ENCODE results near the gene CGB1.
"Not testable (repeated sequence)": the region's sequence is repeated elsewhere in the genome, so short reads cannot be mapped to it uniquely, and the experiment has no call there.

DNA sequence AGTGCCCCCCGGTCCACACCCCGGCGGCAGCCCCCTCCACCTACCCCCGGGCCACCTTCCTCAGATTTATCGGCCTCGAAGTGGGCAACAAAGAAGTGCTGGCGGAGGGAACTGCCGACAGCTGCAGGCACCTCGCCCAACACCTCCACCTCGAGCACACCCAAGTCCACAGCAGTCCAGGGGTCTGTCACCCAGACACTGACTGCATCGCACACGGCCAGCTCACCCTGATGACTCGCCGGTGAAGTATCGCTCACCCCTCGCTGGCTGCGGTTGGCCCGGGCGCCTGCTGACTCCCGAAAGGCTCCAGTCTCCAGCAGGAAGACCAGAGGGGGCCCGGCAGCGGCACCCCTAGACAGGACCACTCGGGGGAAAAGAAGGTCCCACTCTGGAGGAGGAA lies 11.1 kb downstream of the CGB1 start:
- TF ChIP-seq, protein P1, sequence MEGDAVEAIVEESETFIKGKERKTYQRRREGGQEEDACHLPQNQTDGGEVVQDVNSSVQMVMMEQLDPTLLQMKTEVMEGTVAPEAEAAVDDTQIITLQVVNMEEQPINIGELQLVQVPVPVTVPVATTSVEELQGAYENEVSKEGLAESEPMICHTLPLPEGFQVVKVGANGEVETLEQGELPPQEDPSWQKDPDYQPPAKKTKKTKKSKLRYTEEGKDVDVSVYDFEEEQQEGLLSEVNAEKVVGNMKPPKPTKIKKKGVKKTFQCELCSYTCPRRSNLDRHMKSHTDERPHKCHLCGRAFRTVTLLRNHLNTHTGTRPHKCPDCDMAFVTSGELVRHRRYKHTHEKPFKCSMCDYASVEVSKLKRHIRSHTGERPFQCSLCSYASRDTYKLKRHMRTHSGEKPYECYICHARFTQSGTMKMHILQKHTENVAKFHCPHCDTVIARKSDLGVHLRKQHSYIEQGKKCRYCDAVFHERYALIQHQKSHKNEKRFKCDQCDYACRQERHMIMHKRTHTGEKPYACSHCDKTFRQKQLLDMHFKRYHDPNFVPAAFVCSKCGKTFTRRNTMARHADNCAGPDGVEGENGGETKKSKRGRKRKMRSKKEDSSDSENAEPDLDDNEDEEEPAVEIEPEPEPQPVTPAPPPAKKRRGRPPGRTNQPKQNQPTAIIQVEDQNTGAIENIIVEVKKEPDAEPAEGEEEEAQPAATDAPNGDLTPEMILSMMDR (tag by site-specific recombination; IDR thresholded peaks at IDR 0.05), result not testable (repeated sequence)
- not testable (repeated sequence) for TF ChIP-seq EGR2 (tag by site-specific recombination; IDR thresholded peaks at IDR 0.05; ENCODE audit: low read depth); KLF1 (tag by site-specific recombination; IDR thresholded peaks at IDR 0.05); ZBTB7A (tag by site-specific recombination; IDR thresholded peaks at IDR 0.05; ENCODE audit: low read depth)
